Stimulated activated CD4-positive, alpha-beta T cell treated with anti-CD3 and anti-CD28 coated beads, Interleukin-4, amount 100 ng/mL, for 48 hours (primary cell): ENCODE data around the gene CEBPB.

ENCODE experiments used
- DNase-seq, 2 donors: peaks; one replicate each; pipeline ENCODE4 v3.0.0-alpha.2; 2020; ENCODE audit warnings: low read depth in 2 of 2

Gene CEBPB

GRCh38 chr20:50213531-50214106 is 23.0 kb downstream of the CEBPB start:
- no peak for DNase-seq

- DNase-seq, result no peak
Observed at GRCh38 chr20:50214226-50215024, 23.8 kb downstream of the CEBPB start.

- DNase-seq, result no peak
Observed at GRCh38 chr20:50215101-50215690, 24.6 kb downstream of the CEBPB start.

GRCh38 chr20:50215926-50216325 is 25.3 kb downstream of the CEBPB start:
- DNase-seq, result no peak

DNA sequence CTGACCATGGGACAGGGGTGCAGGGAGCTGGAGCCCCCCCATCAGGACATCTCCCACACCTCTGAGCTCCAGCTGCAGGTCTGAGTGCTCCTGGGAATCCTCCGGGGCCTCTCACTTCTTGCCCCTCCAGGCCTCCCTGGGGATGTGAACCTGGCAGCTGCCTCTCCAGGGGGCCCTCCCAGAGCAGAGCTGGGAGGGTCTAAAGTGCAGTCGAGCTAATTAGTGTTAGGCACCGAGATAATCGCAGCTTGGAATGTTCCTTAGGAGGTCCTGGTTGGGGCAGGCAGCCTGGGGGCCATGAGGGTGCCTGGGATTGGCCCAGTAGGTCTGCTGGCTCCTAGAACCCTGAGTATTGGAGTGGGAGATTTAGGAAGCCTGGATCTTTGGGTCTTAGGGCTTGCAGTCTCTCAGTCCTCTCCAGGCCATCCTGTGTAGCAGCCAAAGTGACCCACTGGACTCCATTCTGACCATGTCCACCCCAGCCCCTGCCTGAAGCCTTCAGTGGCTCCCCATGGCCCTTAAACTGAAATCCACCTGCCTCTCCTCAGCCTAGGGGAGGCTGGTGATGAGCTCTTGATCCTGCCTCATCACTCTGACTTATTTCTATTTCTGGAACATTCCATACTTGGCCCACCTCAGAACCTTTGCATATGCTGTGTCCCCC is 26.0 kb downstream of the CEBPB start:
- DNase-seq, result no peak

DNA sequence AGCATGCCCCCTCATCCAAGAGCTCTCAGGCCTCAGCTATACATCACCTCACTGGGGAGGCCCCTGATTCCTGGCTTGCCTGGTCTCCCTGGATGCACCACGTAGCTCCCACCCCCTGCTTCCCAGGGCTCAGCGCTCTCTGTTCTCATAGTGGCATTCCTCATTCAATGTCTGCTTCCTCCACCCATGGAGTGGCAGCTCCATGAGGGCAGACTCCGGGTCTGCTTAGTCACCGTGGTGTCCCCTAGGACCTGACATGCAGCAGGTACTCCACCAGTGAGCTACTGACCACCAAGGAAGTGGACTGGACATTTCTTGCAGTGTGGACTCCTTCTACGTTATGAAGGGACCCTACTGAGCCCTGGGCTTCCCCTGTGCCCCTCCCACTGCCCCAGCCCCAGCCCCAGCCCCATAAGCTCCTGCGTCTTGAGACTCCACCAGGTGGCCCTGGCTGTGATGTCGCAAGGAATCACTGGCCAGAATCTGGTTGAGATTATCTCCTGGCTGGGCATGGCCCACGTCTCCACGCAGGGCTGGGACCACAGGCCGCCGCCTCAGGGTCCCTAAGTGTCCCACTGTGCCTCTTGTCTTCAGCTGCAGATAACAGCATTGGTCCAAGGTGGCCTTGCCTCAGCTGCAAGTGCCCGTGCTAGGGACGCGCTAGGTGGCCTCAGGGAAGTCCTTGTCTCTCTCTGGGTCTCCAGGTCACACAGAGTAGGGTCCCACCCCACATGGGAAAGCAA is 26.7 kb downstream of the CEBPB start:
- no peak for DNase-seq

- no peak for DNase-seq
Observed at GRCh38 chr20:50218987-50219435, 28.4 kb downstream of the CEBPB start.

- DNase-seq, result no peak
Observed at GRCh38 chr20:50219600-50219999, 29.0 kb downstream of the CEBPB start.

- DNase-seq, result no peak
Observed at GRCh38 chr20:50220093-50220893, 29.7 kb downstream of the CEBPB start.

DNA sequence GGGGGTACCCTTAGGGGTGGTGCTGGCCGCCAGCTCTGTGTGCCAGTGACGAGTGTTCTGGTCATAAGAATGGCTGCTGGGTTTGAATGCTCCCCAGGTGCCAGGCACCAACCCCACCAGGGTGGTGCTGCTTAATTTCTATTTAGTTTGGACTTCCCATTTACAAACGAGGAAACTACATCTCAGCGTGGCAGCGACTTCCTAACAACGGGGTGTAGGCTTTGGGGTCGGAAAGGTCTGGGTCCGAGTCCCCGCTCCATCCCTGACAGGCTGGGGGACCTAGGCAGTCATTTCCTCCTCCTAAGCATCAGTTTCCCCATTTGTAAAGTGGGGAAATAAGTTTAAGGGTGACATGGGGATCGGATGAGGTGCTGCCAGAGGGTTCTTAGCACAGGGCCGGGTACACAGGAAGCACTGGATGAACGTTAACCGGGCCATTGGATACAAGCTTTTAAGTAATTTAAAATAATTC is 30.3 kb downstream of the CEBPB start:
- no peak for DNase-seq

DNA sequence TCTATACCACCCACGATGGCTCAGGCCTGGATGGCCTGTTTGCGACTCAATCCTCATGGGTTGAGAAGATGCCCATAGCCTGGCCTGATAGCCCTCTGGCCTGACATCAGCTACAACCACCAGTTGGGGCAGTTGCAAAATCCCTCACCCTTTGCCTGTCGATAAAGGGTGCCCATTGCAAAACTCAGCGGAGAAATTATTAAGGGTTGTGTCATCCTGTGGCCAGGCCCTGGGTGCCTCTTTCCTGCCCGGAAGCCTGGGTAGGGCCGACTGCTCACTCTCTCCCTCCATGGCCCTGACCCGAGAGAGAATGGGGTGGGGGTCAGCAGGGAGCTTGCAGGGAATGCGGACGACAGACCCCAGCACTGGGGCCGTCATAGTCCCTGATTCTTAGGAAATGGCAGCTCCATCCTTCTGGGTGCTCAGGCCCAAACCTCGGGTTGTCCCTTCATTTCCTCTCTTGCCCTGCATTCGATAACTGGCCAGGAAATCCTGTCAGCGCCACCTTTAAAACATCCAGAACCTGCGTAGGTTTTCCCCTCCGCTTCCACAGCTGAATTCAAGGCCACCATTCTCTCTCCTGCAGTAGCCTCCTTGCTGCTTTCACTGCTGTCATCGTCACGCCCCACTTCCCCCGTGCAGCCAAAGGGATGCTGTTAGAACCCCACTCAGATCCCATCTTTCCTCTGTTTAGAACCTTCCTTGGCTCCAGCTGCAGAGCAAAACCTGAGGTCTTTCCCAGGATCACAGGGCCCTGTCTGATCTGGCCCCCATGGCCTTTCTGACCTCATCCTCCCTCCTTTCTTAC is 31.1 kb downstream of the CEBPB start:
- DNase-seq, result no peak

DNA sequence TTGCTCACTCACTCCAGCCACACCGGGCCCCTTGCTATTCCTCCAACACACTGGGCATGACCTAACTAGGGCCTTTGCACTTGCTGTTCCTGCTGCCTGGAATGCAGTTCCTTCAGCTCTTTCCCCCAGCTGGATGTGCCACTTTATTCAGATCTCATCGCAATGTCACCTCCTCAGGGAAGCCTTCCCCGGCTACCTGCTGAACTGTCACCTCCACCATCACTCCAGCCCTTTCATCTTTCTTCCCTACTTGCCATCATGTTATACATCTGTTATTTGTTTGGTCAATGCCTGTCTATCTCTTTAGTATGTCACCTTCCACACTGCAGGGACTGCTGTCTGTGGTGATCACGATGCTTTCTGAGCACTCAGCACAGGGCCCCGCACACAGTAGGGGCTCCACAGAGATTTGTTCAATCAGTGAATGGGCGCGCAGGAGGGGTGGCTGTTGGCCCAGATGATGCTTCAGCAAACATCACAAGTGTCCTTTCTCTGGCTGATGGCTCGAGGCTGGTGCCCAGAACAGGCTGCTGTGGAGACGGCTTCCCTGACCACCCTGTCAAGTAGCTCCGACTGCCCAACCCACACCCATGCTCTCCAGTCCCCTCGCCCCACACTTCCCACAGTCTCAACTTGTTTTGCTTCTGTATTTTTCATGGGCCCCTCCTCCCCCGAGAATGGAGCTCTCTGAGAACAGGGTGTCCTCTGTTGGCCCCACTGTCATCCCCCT is 31.8 kb downstream of the CEBPB start:
- DNase-seq, result no peak

DNA sequence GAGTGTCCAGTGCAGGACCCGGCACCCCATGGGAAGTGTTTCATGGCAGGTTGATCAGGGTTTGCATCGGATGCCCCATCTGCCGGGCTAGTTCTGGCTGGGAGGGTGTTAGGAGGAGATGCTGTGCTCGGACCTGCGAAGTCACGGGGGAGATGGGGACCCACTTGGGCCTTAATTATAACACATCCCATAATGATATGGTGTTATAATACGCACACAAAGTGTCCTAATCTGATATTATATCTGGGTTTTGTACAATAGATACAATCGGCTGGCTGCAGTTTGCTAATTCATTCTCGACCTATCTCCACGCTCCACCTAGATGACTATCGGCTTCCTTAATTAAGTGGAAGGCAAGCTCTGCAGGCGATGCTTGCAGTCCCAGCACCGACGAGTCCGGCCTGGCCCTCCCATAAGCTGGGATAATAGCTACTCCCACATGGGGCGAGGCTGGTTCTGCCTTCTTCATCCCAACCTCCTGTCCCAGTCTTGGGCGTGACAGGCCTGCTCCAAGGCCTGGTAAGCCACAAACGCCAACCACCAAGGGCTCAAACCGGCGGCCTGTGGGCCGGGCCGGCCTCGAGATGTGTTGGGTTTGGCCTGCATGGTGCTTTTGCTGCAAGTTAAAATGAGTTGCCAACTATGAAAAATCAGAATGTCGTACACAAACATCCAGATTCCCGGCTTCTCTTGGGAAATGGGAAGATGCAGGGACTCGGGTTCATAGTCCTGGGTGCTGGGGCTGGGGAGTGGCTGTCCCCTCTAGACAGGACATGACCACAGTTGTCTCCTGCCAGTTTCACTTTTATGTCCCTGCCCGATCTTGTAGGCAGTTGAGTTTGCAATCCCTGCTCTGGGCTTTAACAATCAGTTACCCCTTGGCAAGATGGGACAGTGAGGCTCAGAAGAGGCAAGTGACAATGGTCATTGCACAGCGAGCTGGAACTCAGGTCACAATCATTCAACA is 32.7 kb downstream of the CEBPB start:
- DNase-seq, result no peak

- DNase-seq, result no peak
Observed at GRCh38 chr20:50224052-50224451, 33.4 kb downstream of the CEBPB start.

DNA sequence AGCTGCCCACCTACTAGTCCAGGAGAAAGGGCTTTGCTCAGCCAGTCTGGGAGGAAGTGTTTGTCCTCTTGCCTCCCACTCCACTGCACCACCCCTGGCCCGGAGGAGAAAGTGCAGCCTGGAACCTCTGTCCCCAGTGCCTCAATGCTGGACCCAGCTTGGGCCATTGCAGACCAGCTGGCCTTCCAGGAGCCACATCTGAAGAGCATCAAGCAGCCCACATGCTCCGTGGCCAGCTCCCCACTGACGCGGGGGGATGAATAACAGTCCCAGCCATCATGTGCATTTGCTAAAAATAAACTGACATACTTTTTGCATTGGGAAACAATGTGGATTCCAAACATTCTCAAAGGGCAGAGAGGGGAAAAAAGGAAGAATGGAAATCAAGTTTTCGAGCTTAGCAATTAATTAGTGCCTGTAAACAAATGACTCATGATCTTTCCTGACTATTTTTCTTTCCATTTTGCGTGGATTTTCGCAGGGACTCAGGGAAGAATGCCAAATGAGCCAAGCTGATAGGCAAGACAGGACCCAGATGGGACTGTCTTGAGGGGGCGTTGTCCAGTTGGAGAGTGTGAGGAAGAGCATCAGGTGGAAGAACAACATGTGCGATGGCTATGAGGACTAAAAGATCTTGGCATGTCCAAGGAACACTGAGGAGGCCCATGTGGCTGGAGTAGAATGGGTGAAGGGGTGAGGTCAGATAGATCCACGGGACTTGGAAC is 34.1 kb downstream of the CEBPB start:
- DNase-seq, result no peak

DNA sequence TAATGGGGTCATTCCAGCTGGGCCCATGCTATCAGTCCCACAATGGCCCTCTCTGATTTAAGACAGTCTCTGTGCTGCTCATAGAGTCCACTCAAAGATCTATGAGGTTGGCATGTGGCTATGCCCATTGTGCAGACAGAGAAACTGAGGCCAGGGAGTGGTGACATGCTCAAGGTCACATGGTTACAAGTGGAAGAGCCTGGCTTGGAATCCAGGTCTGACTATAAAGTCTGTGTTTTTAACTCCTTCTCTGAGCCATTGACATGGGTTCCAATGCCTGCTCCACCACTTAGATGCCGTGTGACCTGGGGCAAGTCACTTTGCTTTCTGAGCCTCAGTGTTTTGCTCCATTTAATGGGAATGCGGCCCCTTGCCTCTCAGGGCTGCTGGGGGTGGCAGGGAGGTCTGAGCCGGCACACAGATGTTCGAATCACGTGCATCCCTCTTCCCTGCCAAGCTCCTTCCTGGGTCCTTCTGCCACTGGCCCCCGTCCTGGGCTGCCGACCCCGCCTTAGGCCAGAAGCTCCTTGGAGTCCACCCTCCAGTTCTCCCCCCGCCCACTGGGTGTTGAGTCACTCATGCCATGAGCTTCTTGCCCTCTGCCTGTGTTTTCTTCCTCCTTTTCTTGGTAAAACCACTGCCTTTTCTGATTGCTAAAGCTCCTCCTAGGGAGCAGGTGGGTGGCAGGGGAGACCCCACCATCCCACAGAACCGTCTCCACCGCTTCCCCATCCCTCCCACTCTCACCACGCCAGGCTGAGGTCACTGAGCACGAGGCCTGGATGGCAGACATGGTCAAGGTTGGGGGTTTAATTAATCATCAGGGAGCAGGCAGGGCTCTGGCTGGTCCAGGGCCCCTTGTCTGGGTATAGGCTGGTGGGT is 35.7 kb downstream of the CEBPB start:
- DNase-seq, result peak in 1 of 2 donors; percentile 14
